K562 (cell line): Measurements from ENCODE around the gene FAM25A. TPM values are rescaled to one million over a fixed set of nuclear protein-coding genes. Genes with fewer than 3 reads are reported as not detected.
"Not testable (repeated sequence)": the region's sequence is repeated elsewhere in the genome, so short reads cannot be mapped to it uniquely, and the experiment has no call there.

Source experiments
- ATAC-seq: fragments of 200-7000 bp; cut with Tn5 transposase; 3 replicates; pipeline ENCODE4 v1.9.1; 2020; ENCODE audit warnings: moderate library complexity
- BruUV-seq: library from RNA; stranded (reverse); fragments of 400-500 nt; replicated peaks from 2 replicates; lab custom pipeline; 2021; lab: Mats Ljungman, UMichigan
- CTCF ChIA-PET: fragments of 300-600 bp; formaldehyde crosslinking; extraction: SDS; loops from one replicate; lab custom pipeline; 2021; ENCODE audit warnings: low intra/inter-chr PET ratio; lab: Yijun Ruan, JAX
- POLR2A ChIA-PET: fragments of 300-600, 350-650 bp; sonication (Branson Sonifier 250); formaldehyde crosslinking; extraction: SDS; loops from one replicate; lab custom pipeline; 2021; ENCODE audit warnings: antibody characterized with exemption, inconsistent platforms; lab: Yijun Ruan, JAX
- DNase-seq, 4 experiments: peaks; one replicate each; pipeline versions ENCODE4 v3.0.0 to v3.0.0-alpha.2; 2011 to 2018; ENCODE audit warnings: low spot score in 3 of 4, mixed read lengths in 3 of 4; ENCODE audit errors: extremely low read depth in 1 of 4
- FAIRE-seq: peaks from 2 replicates; lab custom pipeline; 2011; peaks lifted over from hg19 to GRCh38; lab: Jason Lieb, UNC
- H2AFZ ChIP-seq: 2 replicates; pipeline ENCODE4 v1.6.0; 2011; ENCODE audit warnings: low read depth, low read length, control low read depth, inconsistent platforms
- H3K27ac ChIP-seq: fragments of 200-600 bp; 3 replicates; pipeline ENCODE4 v1.8.0; 2011; ENCODE audit warnings: low read depth, mild to moderate bottlenecking, control low read depth, inconsistent platforms, low read length, moderate library complexity, mixed read lengths; ENCODE audit errors: extremely low read depth
- H3K27me3 ChIP-seq, 2 experiments: fragments of 300-600 bp in 1 of 2; 2 replicates in 1 of 2; 3 replicates in 1 of 2; pipeline versions ENCODE4 v1.6.0 to v1.8.0; 2011; ENCODE audit warnings: inconsistent platforms in 2 of 2, low read length in 2 of 2, mild to moderate bottlenecking in 1 of 2, mixed read lengths in 1 of 2, moderate library complexity in 1 of 2; ENCODE audit not compliant: control insufficient read depth in 2 of 2, insufficient read depth in 2 of 2
- H3K36me3 ChIP-seq: fragments of 300-600 bp; 3 replicates; pipeline ENCODE4 v1.8.0; 2011; ENCODE audit warnings: mild to moderate bottlenecking, low read length, inconsistent platforms; ENCODE audit not compliant: control insufficient read depth, insufficient read depth
- H3K4me1 ChIP-seq, 2 experiments: fragments of 200-600 bp in 1 of 2; replicated peaks in 1 of 2; 2 replicates in 1 of 2; 3 replicates in 1 of 2; pipeline versions ENCODE4 v1.5.1 to v1.8.0; 2011; ENCODE audit warnings: inconsistent platforms in 2 of 2, low read length in 2 of 2, mild to moderate bottlenecking in 1 of 2, mixed read lengths in 1 of 2, moderate library complexity in 1 of 2; ENCODE audit not compliant: control insufficient read depth in 2 of 2, insufficient read depth in 2 of 2
- H3K4me2 ChIP-seq: 2 replicates; pipeline ENCODE4 v1.6.1; 2011; ENCODE audit warnings: low read length, control low read depth, inconsistent platforms, mixed read lengths; ENCODE audit not compliant: insufficient read depth
- H3K4me3 ChIP-seq: fragments of 200-600 bp; sonication (generic), shearing (Covaris generic); 2 replicates; pipeline ENCODE4 v1.5.1; 2016; ENCODE audit warnings: control low read depth, inconsistent platforms
- H3K79me2 ChIP-seq: fragments of 200-600 bp; 3 replicates; pipeline ENCODE4 v1.8.0; 2011; ENCODE audit warnings: low read length, inconsistent platforms; ENCODE audit not compliant: control insufficient read depth, insufficient read depth
- H3K9ac ChIP-seq, 2 experiments: 2 replicates each; pipeline versions ENCODE4 v1.6.0 to v1.6.1; 2011; ENCODE audit warnings: low read depth in 2 of 2, low read length in 2 of 2, control low read depth in 1 of 2, inconsistent platforms in 1 of 2, mild to moderate bottlenecking in 1 of 2, mixed read lengths in 1 of 2; ENCODE audit not compliant: insufficient read depth in 1 of 2
- H3K9me1 ChIP-seq: one replicate; pipeline ENCODE4 v1.6.0; 2011; ENCODE audit warnings: inconsistent platforms, mild to moderate bottlenecking, low read length, moderate library complexity; ENCODE audit not compliant: control insufficient read depth, insufficient read depth
- H3K9me3 ChIP-seq: replicated peaks from 2 replicates; pipeline ENCODE4 v1.5.1; 2011; ENCODE audit warnings: low read depth, low read length, inconsistent platforms; ENCODE audit not compliant: control insufficient read depth, insufficient read depth
- H4K20me1 ChIP-seq: replicated peaks from 2 replicates; pipeline ENCODE4 v1.6.1; 2011; ENCODE audit warnings: low read length, inconsistent platforms, mixed read lengths; ENCODE audit not compliant: control insufficient read depth, insufficient read depth
- BMI1 ChIP-seq: fragments of 150-350 bp; IDR thresholded peaks from 2 replicates; pipeline ENCODE4 v1.6.1; 2014; ENCODE audit warnings: low read length
- BRD4 ChIP-seq: fragments of 200-600 bp; sonication (generic); IDR thresholded peaks from 2 replicates; pipeline ENCODE4 v1.6.1; 2017; ENCODE audit warnings: inconsistent platforms
- FOXK1 ChIP-seq: sonication (generic); formaldehyde crosslinking; IDR thresholded peaks from 2 replicates; pipeline ENCODE4 v1.8.0; 2022; ENCODE audit warnings: missing genetic modification reagents, mild to moderate bottlenecking, borderline replicate concordance
- MAFK ChIP-seq: IDR thresholded peaks from 2 replicates; pipeline ENCODE4 v1.6.1; 2011; ENCODE audit warnings: low read length, improper control_type of control experiment
- PHTF2 ChIP-seq: fragments of 250-450 bp; sonication (Bioruptor Pico); IDR thresholded peaks from 2 replicates; pipeline ENCODE4 v1.5.0; 2021; ENCODE audit warnings: mild to moderate bottlenecking
- ZEB2 ChIP-seq: fragments of 450-650 bp; IDR thresholded peaks from 2 replicates; pipeline ENCODE4 v1.6.1; 2016
- WGBS: fragments of 100-300 bp; shearing (Covaris generic); methylation state at CpG from one replicate; pipeline ENCODE4 v1.1.6; 2016; ENCODE audit warnings: low coverage, mixed read lengths; ENCODE audit not compliant: insufficient coverage; ENCODE audit errors: missing lambda C conversion rate; 5-methylcytosine and 5-hydroxymethylcytosine counted together
- in situ Hi-C: fragments of 300-500 bp; cut with MboI; formaldehyde crosslinking; loops from 4 replicates; pipeline ENCODE4 v1.15.0; 2018; ENCODE audit warnings: inconsistent platforms, mixed read lengths
- intact Hi-C: fragments of 100-400 bp; cut with micrococcal nuclease; formaldehyde crosslinking; loops from 2 replicates; pipeline ENCODE4 v1.14.2; 2022
- polyA plus RNA-seq, 8 experiments: library from polyadenylated mRNA; depleted of rRNA in 4 of 8; stranded (reverse) in 5 of 8; unstranded in 3 of 8; fragments of >200 nt; fragmentation: Nextera tagmentation in 2 of 8; fragmentation: Illumina TruSeq in 1 of 8; extraction: Ambion mirVana in 2 of 8; extraction: Trizol in 1 of 8; gene quantifications; 2 replicates each; pipeline versions ENCODE4 v1.2.1 to v1.2.3, GENCODE V29; 2011 to 2014; ENCODE audit warnings: inconsistent platforms in 1 of 8, missing spikeins in 1 of 8
- total RNA-seq, 7 experiments: library from RNA; depleted of rRNA in 6 of 7; stranded (reverse); fragments of >200 nt in 6 of 7; fragmentation: Illumina TruSeq in 2 of 7; extraction: Trizol in 2 of 7; gene quantifications; 2 replicates each; pipeline versions ENCODE4 v1.2.1 to v1.2.3, GENCODE V29; 2011 to 2021; ENCODE audit warnings: low replicate concordance in 1 of 7
- TF ChIP-seq, protein P1 (sequence below): fragments of 450-650 bp; formaldehyde crosslinking; IDR thresholded peaks from 2 replicates; pipeline ENCODE4 v1.4.0; 2020; ENCODE audit warnings: mild to moderate bottlenecking
- TF ChIP-seq, protein P2 (sequence below): fragments of 450-650 bp; conservative IDR thresholded peaks from 2 replicates; pipeline ENCODE4 v1.6.1; 2016; ENCODE audit warnings: missing genetic modification characterization, low read depth, mild to moderate bottlenecking, control low read depth, missing compliant biosample characterization
- TF ChIP-seq, protein P3 (sequence below), 2 experiments: fragments of 450-650 bp; conservative IDR thresholded peaks; 2 replicates each; pipeline ENCODE4 v1.6.1; 2017; ENCODE audit warnings: mild to moderate bottlenecking in 2 of 2, moderate library complexity in 2 of 2

Gene FAM25A
- total and polyA plus RNA-seq, 9 of the 15 experiments (the other 6 are each of a cell fraction or from before 2014, with no cell fraction given), result not detected

DNA sequence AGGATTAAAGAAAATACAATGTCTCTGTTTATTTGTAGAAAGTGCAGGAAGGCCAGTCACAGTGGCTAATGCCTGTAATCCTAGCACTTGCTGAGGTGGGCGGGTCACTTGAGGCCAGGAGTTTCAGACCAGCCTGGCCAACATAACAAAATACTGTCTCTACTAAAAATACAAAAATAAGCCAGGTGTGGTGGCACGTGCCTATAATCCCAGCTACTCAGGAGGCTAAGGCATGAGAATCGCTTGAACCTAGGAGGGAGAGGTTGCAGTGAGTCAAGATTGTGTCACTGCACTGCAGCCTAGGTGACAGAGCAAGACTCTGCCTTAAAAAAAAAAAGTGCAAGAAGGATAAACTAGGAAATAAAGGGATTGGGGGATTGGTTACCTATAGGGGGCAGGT lies 41.6 kb upstream of the FAM25A start:
- H3K4me3 ChIP-seq, H2AFZ ChIP-seq, FAIRE-seq, H4K20me1 ChIP-seq, H3K9me3 ChIP-seq, H3K79me2 ChIP-seq, H3K27ac ChIP-seq, intact Hi-C loops, H3K9ac ChIP-seq, in situ Hi-C loops, ATAC-seq, H3K4me1 ChIP-seq, H3K4me2 ChIP-seq, BruUV-seq, H3K9me1 ChIP-seq, DNase-seq, H3K36me3 ChIP-seq, CTCF ChIA-PET, H3K27me3 ChIP-seq: not testable (repeated sequence)
- POLR2A ChIA-PET, result interaction anchor here (1.0 kb wide), 1 partner anchor 9 kb away, joined by 4 read pairs; no protein-coding TSS in a partner anchor
- 33% methylated on average over 3 of the region's 3 CpGs for WGBS
- 0 out of 2 replicates have a peak, but pooled peaks have one; percentile 30 for TF ChIP-seq ZEB2

DNA sequence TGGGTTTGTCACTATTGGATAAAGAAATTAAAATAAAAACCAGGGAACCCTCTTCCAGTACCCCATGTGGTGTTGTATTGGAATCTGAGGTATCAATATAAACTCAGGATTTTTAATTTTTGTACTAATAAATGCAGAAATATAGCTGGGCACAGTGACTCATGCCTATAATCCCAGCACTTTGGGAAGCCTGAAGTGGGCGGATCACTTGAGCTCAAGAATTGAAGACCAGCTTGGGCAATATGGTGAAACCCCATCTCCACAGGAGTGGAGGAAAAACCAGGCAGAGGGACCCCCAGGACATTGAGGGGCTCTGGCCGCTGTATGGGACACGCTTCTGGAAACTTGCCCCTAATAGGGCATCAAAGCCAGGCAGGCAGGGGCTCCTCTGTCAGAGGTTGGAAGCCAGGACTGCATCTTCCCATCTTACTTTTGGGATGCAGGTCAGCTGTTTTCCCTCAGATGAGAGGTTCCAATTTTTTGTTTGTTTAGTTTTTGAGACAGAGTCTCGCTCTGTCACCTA lies 40.7 kb upstream of the FAM25A start:
- BruUV-seq, result no TSS peak
- Histone ChIP-seq H2AFZ (no peak overlapping the region), H3K9me3 (no peaks in the 10 kb centered on the region), H3K36me3 (no peaks in the 10 kb centered on the region), H3K27me3 (no peaks in the 10 kb centered on the region), H3K4me3 (no peak overlapping the region), H3K4me1 (peaks cover 6 to 10% of the 10 kb centered on the region in 2 experiments; a peak in 2 of 5 replicates), H3K9ac (no peak overlapping the region), H3K27ac (no peak overlapping the region), H3K4me2 (no peak overlapping the region), H3K79me2 (no peaks in the 10 kb centered on the region), H4K20me1 (no peaks in the 10 kb centered on the region), H3K9me1 (no peaks in the 10 kb centered on the region)
- TF ChIP-seq PHTF2 (CRISPR knock-in tag) (no peak), BRD4 (no peak), BMI1 (no peak), FOXK1 (CRISPR knock-in tag) (no peak), MAFK (no peak)
- TF ChIP-seq, protein P1, sequence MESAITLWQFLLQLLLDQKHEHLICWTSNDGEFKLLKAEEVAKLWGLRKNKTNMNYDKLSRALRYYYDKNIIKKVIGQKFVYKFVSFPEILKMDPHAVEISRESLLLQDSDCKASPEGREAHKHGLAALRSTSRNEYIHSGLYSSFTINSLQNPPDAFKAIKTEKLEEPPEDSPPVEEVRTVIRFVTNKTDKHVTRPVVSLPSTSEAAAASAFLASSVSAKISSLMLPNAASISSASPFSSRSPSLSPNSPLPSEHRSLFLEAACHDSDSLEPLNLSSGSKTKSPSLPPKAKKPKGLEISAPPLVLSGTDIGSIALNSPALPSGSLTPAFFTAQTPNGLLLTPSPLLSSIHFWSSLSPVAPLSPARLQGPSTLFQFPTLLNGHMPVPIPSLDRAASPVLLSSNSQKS (CRISPR knock-in tag), result no peak
- TF ChIP-seq, protein P2, sequence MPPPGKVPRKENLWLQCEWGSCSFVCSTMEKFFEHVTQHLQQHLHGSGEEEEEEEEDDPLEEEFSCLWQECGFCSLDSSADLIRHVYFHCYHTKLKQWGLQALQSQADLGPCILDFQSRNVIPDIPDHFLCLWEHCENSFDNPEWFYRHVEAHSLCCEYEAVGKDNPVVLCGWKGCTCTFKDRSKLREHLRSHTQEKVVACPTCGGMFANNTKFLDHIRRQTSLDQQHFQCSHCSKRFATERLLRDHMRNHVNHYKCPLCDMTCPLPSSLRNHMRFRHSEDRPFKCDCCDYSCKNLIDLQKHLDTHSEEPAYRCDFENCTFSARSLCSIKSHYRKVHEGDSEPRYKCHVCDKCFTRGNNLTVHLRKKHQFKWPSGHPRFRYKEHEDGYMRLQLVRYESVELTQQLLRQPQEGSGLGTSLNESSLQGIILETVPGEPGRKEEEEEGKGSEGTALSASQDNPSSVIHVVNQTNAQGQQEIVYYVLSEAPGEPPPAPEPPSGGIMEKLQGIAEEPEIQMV (tag), result no peak
- TF ChIP-seq, protein P3, sequence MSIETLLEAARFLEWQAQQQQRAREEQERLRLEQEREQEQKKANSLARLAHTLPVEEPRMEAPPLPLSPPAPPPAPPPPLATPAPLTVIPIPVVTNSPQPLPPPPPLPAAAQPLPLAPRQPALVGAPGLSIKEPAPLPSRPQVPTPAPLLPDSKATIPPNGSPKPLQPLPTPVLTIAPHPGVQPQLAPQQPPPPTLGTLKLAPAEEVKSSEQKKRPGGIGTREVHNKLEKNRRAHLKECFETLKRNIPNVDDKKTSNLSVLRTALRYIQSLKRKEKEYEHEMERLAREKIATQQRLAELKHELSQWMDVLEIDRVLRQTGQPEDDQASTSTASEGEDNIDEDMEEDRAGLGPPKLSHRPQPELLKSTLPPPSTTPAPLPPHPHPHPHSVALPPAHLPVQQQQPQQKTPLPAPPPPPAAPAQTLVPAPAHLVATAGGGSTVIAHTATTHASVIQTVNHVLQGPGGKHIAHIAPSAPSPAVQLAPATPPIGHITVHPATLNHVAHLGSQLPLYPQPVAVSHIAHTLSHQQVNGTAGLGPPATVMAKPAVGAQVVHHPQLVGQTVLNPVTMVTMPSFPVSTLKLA (conservative IDR thresholded peaks at IDR 0.05), result no peak
- DNase-seq, result no peak
- ATAC-seq, result no peak
- ChIA-PET POLR2A (no interaction called here), CTCF (no interaction called here)
- intact Hi-C loops (no loop called here), in situ Hi-C loops (no loop called here)
- no peak for FAIRE-seq
- WGBS, result 43% methylated on average over 4 of the region's 4 CpGs
